ENCODE results near the gene ERBB4. TPM values are rescaled to one million over a fixed set of nuclear protein-coding genes. Genes with fewer than 3 reads are reported as not detected.

The ERBB4 gene
- total RNA-seq, 1 donor from 2014 or later, result not detected

GRCh38 chr2:212536817-212537725, 1.5 kb downstream of the ERBB4 start:
- Mint-ChIP-seq H3K36me3 (ENCODE audit: low read depth) (peaks cover 2% of the 10 kb centered on the region), H3K4me1 (ENCODE audit: low read depth) (peaks cover 4% of the 10 kb centered on the region), H3K27me3 (ENCODE audit: insufficient read depth) (peaks cover 62% of the 10 kb centered on the region), H3K27ac (peak overlapping the region; percentile 55), H3K9me3 (no peaks in the 10 kb centered on the region), H3K4me3 (no peak overlapping the region)
- intact Hi-C loops (cut with micrococcal nuclease), result no loop called here
- no peak for DNase-seq (ENCODE audit: low spot score)

- no peaks in the 10 kb centered on the region for H3K9me3 Mint-ChIP-seq
- peaks cover 4% of the 10 kb centered on the region for H3K4me1 Mint-ChIP-seq (ENCODE audit: low read depth)
- peaks cover 2% of the 10 kb centered on the region for H3K36me3 Mint-ChIP-seq (ENCODE audit: low read depth)
- H3K4me3 Mint-ChIP-seq, result no peak overlapping the region
- DNase-seq (ENCODE audit: low spot score), result no peak
- H3K27me3 Mint-ChIP-seq (ENCODE audit: insufficient read depth), result peaks cover 59% of the 10 kb centered on the region
- no peak overlapping the region for H3K27ac Mint-ChIP-seq
- intact Hi-C loops (cut with micrococcal nuclease), result no loop called here
These were observed 2.4 kb downstream of the ERBB4 start for GRCh38 chr2:212535996-212536816.

- Mint-ChIP-seq H3K4me1 (ENCODE audit: low read depth) (no peaks in the 10 kb centered on the region), H3K27me3 (ENCODE audit: insufficient read depth) (peaks cover 49% of the 10 kb centered on the region), H3K4me3 (no peak overlapping the region), H3K27ac (no peak overlapping the region), H3K9me3 (no peaks in the 10 kb centered on the region), H3K36me3 (ENCODE audit: low read depth) (no peaks in the 10 kb centered on the region)
- no peak for DNase-seq (ENCODE audit: low spot score)
- intact Hi-C loops (cut with micrococcal nuclease), result no loop called here
These were observed 4.3 kb downstream of the ERBB4 start for GRCh38 chr2:212534336-212534735.

GRCh38 chr2:212532585-212532984, 6.0 kb downstream of the ERBB4 start:
- Mint-ChIP-seq H3K27ac (no peak overlapping the region), H3K4me1 (ENCODE audit: low read depth) (no peaks in the 10 kb centered on the region), H3K9me3 (no peaks in the 10 kb centered on the region), H3K36me3 (ENCODE audit: low read depth) (no peaks in the 10 kb centered on the region), H3K27me3 (ENCODE audit: insufficient read depth) (peaks cover 38% of the 10 kb centered on the region), H3K4me3 (no peak overlapping the region)
- no peak for DNase-seq (ENCODE audit: low spot score)
- intact Hi-C loops (cut with micrococcal nuclease), result no loop called here

- Mint-ChIP-seq H3K27ac (no peak overlapping the region), H3K4me3 (no peak overlapping the region), H3K9me3 (no peaks in the 10 kb centered on the region), H3K27me3 (ENCODE audit: insufficient read depth) (peaks cover 33% of the 10 kb centered on the region), H3K4me1 (ENCODE audit: low read depth) (no peaks in the 10 kb centered on the region), H3K36me3 (ENCODE audit: low read depth) (no peaks in the 10 kb centered on the region)
- no peak for DNase-seq (ENCODE audit: low spot score)
- intact Hi-C loops (cut with micrococcal nuclease), result no loop called here
These were observed 6.5 kb downstream of the ERBB4 start for GRCh38 chr2:212532087-212532486.

- Mint-ChIP-seq H3K4me1 (ENCODE audit: low read depth) (no peaks in the 10 kb centered on the region), H3K9me3 (no peaks in the 10 kb centered on the region), H3K4me3 (no peak overlapping the region), H3K27ac (no peak overlapping the region), H3K27me3 (ENCODE audit: insufficient read depth) (peaks cover 27% of the 10 kb centered on the region), H3K36me3 (ENCODE audit: low read depth) (no peaks in the 10 kb centered on the region)
- DNase-seq (ENCODE audit: low spot score), result no peak
- intact Hi-C loops (cut with micrococcal nuclease), result no loop called here
These were observed 7.1 kb downstream of the ERBB4 start for GRCh38 chr2:212531499-212531898.

GRCh38 chr2:212530991-212531390, 7.6 kb downstream of the ERBB4 start:
- Mint-ChIP-seq H3K27ac (no peak overlapping the region), H3K9me3 (no peaks in the 10 kb centered on the region), H3K4me1 (ENCODE audit: low read depth) (no peaks in the 10 kb centered on the region), H3K36me3 (ENCODE audit: low read depth) (no peaks in the 10 kb centered on the region), H3K27me3 (ENCODE audit: insufficient read depth) (peaks cover 22% of the 10 kb centered on the region), H3K4me3 (no peak overlapping the region)
- intact Hi-C loops (cut with micrococcal nuclease), result no loop called here
- no peak for DNase-seq (ENCODE audit: low spot score)

GRCh38 chr2:212530373-212530772, 8.2 kb downstream of the ERBB4 start:
- no peak for DNase-seq (ENCODE audit: low spot score)
- peaks cover 17% of the 10 kb centered on the region for H3K27me3 Mint-ChIP-seq (ENCODE audit: insufficient read depth)
- no peak overlapping the region for H3K4me3 Mint-ChIP-seq
- H3K27ac Mint-ChIP-seq, result no peak overlapping the region
- H3K4me1 Mint-ChIP-seq (ENCODE audit: low read depth), result no peaks in the 10 kb centered on the region
- intact Hi-C loops (cut with micrococcal nuclease), result no loop called here
- no peaks in the 10 kb centered on the region for H3K9me3 Mint-ChIP-seq
- H3K36me3 Mint-ChIP-seq (ENCODE audit: low read depth), result no peaks in the 10 kb centered on the region

GRCh38 chr2:212528106-212528856, 10.3 kb downstream of the ERBB4 start:
- H3K27ac Mint-ChIP-seq, result no peak overlapping the region
- H3K27me3 Mint-ChIP-seq (ENCODE audit: insufficient read depth), result no peaks in the 10 kb centered on the region
- DNase-seq (ENCODE audit: low spot score), result no peak
- H3K9me3 Mint-ChIP-seq, result no peaks in the 10 kb centered on the region
- no peaks in the 10 kb centered on the region for H3K4me1 Mint-ChIP-seq (ENCODE audit: low read depth)
- H3K36me3 Mint-ChIP-seq (ENCODE audit: low read depth), result no peaks in the 10 kb centered on the region
- intact Hi-C loops (cut with micrococcal nuclease), result no loop called here
- H3K4me3 Mint-ChIP-seq, result no peak overlapping the region

GRCh38 chr2:212526059-212526458, 12.5 kb downstream of the ERBB4 start:
- H3K27me3 Mint-ChIP-seq (ENCODE audit: insufficient read depth), result peaks cover 2% of the 10 kb centered on the region
- H3K9me3 Mint-ChIP-seq, result no peaks in the 10 kb centered on the region
- no peak overlapping the region for H3K4me3 Mint-ChIP-seq
- no peaks in the 10 kb centered on the region for H3K4me1 Mint-ChIP-seq (ENCODE audit: low read depth)
- no peak for DNase-seq (ENCODE audit: low spot score)
- H3K36me3 Mint-ChIP-seq (ENCODE audit: low read depth), result no peaks in the 10 kb centered on the region
- H3K27ac Mint-ChIP-seq, result no peak overlapping the region
- intact Hi-C loops (cut with micrococcal nuclease), result no loop called here

- H3K27ac Mint-ChIP-seq, result no peak overlapping the region
- intact Hi-C loops (cut with micrococcal nuclease), result no loop called here
- H3K27me3 Mint-ChIP-seq (ENCODE audit: insufficient read depth), result peaks cover 2% of the 10 kb centered on the region
- no peaks in the 10 kb centered on the region for H3K36me3 Mint-ChIP-seq (ENCODE audit: low read depth)
- no peaks in the 10 kb centered on the region for H3K4me1 Mint-ChIP-seq (ENCODE audit: low read depth)
- H3K4me3 Mint-ChIP-seq, result no peak overlapping the region
- no peak for DNase-seq (ENCODE audit: low spot score)
- no peaks in the 10 kb centered on the region for H3K9me3 Mint-ChIP-seq
These were observed 14.8 kb downstream of the ERBB4 start for GRCh38 chr2:212523756-212524155.

- no peak overlapping the region for H3K4me3 Mint-ChIP-seq
- no peak for DNase-seq (ENCODE audit: low spot score)
- no peak overlapping the region for H3K27ac Mint-ChIP-seq
- H3K36me3 Mint-ChIP-seq (ENCODE audit: low read depth), result no peaks in the 10 kb centered on the region
- H3K9me3 Mint-ChIP-seq, result no peaks in the 10 kb centered on the region
- H3K27me3 Mint-ChIP-seq (ENCODE audit: insufficient read depth), result peaks cover 2% of the 10 kb centered on the region
- intact Hi-C loops (cut with micrococcal nuclease), result no loop called here
- no peaks in the 10 kb centered on the region for H3K4me1 Mint-ChIP-seq (ENCODE audit: low read depth)
These were observed 18.3 kb downstream of the ERBB4 start for GRCh38 chr2:212520340-212520739.

Measured in activated T-helper 1 cell treated with anti-CD3 and anti-CD28 coated beads, Interleukin-12 subunit alpha, Interleukin-12 subunit beta, Interleukin-2, Interleukin-4 antibody, amounts not matched to agents 30 ng/mL and 10 ng/mL and 1 ng/mL, durations not matched to agents 14 hours and 24 hours and 36 hours (primary cell).